Measurements from ENCODE around the gene CAMTA1. TPM values are rescaled to one million over a fixed set of nuclear protein-coding genes. Genes with fewer than 3 reads are reported as not detected.
A peak's percentile ranks its signal among the peaks of the same experiment; 100 is the strongest.

Gene CAMTA1
- total RNA-seq, 1 donor from 2014 or later, result 77.6 TPM

GRCh38 chr1:7534061-7534825 is 749.0 kb downstream of the CAMTA1 start:
- no peaks in the 10 kb centered on the region for H3K36me3 Mint-ChIP-seq (ENCODE audit: low read depth, unreplicated experiment)
- H3K4me3 Mint-ChIP-seq (ENCODE audit: unreplicated experiment), result no peak overlapping the region
- Histone ChIP-seq H3K79me2 (ENCODE audit: insufficient read depth, low read length) (no peaks in the 10 kb centered on the region), H3K4me3 (ENCODE audit: insufficient read depth, low read depth, low read length) (no peak overlapping the region), H3K27me3 (ENCODE audit: insufficient read depth, low read length) (no peaks in the 10 kb centered on the region), H3K4me1 (ENCODE audit: insufficient read depth, low read length) (peaks cover 7% of the 10 kb centered on the region), H3K27ac (ENCODE audit: low read depth, low read length) (no peak overlapping the region), H2AFZ (ENCODE audit: low read depth, low read length) (peak overlapping the region; percentile 34), H3K9me3 (ENCODE audit: insufficient read depth, low read depth, low read length) (peaks cover 4% of the 10 kb centered on the region), H3K36me3 (ENCODE audit: insufficient read depth, low read length) (no peaks in the 10 kb centered on the region), H3K4me2 (ENCODE audit: low read length) (peak overlapping the region; percentile 19), H3K9ac (ENCODE audit: low read length) (no peak overlapping the region), H4K20me1 (ENCODE audit: insufficient read depth, low read length) (no peaks in the 10 kb centered on the region)
- peak; percentile 59 for DNase-seq (ENCODE audit: low read depth)
- peaks cover 12% of the 10 kb centered on the region for H3K4me1 Mint-ChIP-seq (ENCODE audit: low read depth, unreplicated experiment)
- no peak for FAIRE-seq
- TF ChIP-seq CTCF (IDR thresholded peaks at IDR 0.05; ENCODE audit: insufficient read depth, low read depth, low read length), result no peak
- TF ChIP-seq EZH2 (IDR thresholded peaks at IDR 0.05; ENCODE audit: insufficient read depth, low read length), result no peak
- no peak overlapping the region for H3K27ac Mint-ChIP-seq (ENCODE audit: unreplicated experiment)
- H3K9me3 Mint-ChIP-seq (ENCODE audit: unreplicated experiment), result peaks cover 7% of the 10 kb centered on the region
- H3K27me3 Mint-ChIP-seq (ENCODE audit: low read depth, unreplicated experiment), result peaks cover 18% of the 10 kb centered on the region

DNA sequence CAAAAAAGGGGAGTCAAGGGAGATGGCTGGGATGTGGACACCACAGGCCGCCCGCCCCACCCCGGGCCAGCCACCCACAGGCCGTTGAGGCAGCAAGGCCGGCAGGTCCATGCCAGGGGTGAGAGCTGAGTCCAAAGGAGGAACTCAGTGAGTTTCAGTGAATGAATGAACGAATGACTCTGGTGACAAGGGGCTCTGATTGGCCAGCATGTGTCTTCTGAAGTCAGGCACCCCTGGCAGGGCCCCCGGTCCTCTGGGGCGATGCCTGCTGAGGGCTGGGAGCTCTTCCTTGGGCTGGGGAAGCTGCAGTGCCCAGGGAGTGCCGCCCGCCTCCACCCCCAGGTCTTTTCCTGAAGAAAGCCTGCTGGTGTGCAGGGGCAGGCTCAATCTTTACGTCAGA is 749.8 kb downstream of the CAMTA1 start:
- no peak overlapping the region for H3K27ac Mint-ChIP-seq (ENCODE audit: unreplicated experiment)

More for the DNA sequence above, 749.8 kb downstream of the CAMTA1 start:
- H3K27me3 Mint-ChIP-seq (ENCODE audit: low read depth, unreplicated experiment), result peaks cover 18% of the 10 kb centered on the region
- H3K4me3 Mint-ChIP-seq (ENCODE audit: unreplicated experiment), result no peak overlapping the region
- H3K4me1 Mint-ChIP-seq (ENCODE audit: low read depth, unreplicated experiment), result peaks cover 12% of the 10 kb centered on the region
- Histone ChIP-seq H3K27me3 (ENCODE audit: insufficient read depth, low read length) (no peaks in the 10 kb centered on the region), H3K36me3 (ENCODE audit: insufficient read depth, low read length) (no peaks in the 10 kb centered on the region), H3K4me2 (ENCODE audit: low read length) (no peak overlapping the region), H3K4me3 (ENCODE audit: insufficient read depth, low read depth, low read length) (no peak overlapping the region), H3K79me2 (ENCODE audit: insufficient read depth, low read length) (no peaks in the 10 kb centered on the region), H3K27ac (ENCODE audit: low read depth, low read length) (no peak overlapping the region), H4K20me1 (ENCODE audit: insufficient read depth, low read length) (no peaks in the 10 kb centered on the region), H3K9me3 (ENCODE audit: insufficient read depth, low read depth, low read length) (peaks cover 4% of the 10 kb centered on the region), H3K4me1 (ENCODE audit: insufficient read depth, low read length) (peaks cover 7% of the 10 kb centered on the region), H2AFZ (ENCODE audit: low read depth, low read length) (no peak overlapping the region), H3K9ac (ENCODE audit: low read length) (no peak overlapping the region)
- no peak for TF ChIP-seq CTCF (IDR thresholded peaks at IDR 0.05; ENCODE audit: insufficient read depth, low read depth, low read length)
- TF ChIP-seq EZH2 (IDR thresholded peaks at IDR 0.05; ENCODE audit: insufficient read depth, low read length), result no peak
- peaks cover 7% of the 10 kb centered on the region for H3K9me3 Mint-ChIP-seq (ENCODE audit: unreplicated experiment)
- no peaks in the 10 kb centered on the region for H3K36me3 Mint-ChIP-seq (ENCODE audit: low read depth, unreplicated experiment)
- FAIRE-seq (no peak), DNase-seq (ENCODE audit: low read depth) (no peak)

All from astrocyte (in vitro differentiated cells and primary cell).